ENCODE results near the gene PFDN1.

DNA sequence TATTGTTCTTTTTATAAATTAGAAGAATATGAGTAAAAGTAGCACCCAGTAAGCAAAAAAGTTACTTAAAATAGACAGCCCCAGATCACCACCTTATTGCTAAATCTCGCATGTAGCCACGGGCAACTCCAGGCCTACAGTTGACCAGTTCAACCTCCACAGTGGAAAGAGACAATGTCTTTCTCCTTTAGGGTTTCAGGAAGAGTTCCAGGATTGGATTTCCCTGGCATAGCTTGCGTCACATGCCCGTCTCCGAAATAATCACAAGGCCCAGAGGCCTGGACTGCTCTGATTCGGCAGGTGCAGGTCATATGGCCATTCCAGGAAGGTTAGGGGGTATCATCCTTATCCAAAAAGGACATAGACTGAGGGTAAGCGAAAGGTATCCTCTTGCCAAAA lies 9.9 kb upstream of the PFDN1 start:
- TF ChIP-seq CTCF (IDR thresholded peaks at IDR 0.05) (no peak), POLR2A (IDR thresholded peaks at IDR 0.05) (no peak)

All from adrenal gland (tissue), 5 donors.